Common myeloid progenitor, CD34-positive (primary cell): ENCODE measurements around the gene WFDC5.
"Not testable (repeated sequence)": the region's sequence is repeated elsewhere in the genome, so short reads cannot be mapped to it uniquely, and the experiment has no call there.

ENCODE experiments used
- CTCF ChIA-PET: fragments of 350-600 bp; sonication (Branson Sonifier 250); formaldehyde crosslinking; loops from one replicate; lab custom pipeline; 2021; ENCODE audit warnings: antibody characterized with exemption; lab: Charles Lee
- POLR2A ChIA-PET: fragments of 350-600 bp; sonication (Branson Sonifier 250); formaldehyde crosslinking; loops from one replicate; lab custom pipeline; 2021; ENCODE audit warnings: antibody characterized with exemption; lab: Charles Lee
- DNase-seq, 3 donors: peaks; one replicate each; pipeline versions ENCODE4 v3.0.0 to v3.0.0-alpha.2; 2013
- H3K27ac ChIP-seq, 2 experiments: 1 replicate in 1 of 2; 2 replicates in 1 of 2; pipeline ENCODE4 v1.7.0; 2013; ENCODE audit warnings: inconsistent platforms in 2 of 2, low read length in 2 of 2, mild to moderate bottlenecking in 2 of 2, low read depth in 1 of 2, moderate library complexity in 1 of 2; ENCODE audit not compliant: severe bottlenecking in 2 of 2, insufficient read depth in 1 of 2, poor library complexity in 1 of 2
- H3K27me3 ChIP-seq, 5 experiments: replicated peaks in 2 of 5; 1 replicate in 3 of 5; 2 replicates in 2 of 5; pipeline versions ENCODE4 v1.6.1 to v1.7.0; 2013; ENCODE audit warnings: low read length in 4 of 5, mild to moderate bottlenecking in 2 of 5, moderate library complexity in 2 of 5, inconsistent platforms in 1 of 5; ENCODE audit not compliant: insufficient read depth in 5 of 5, control insufficient read depth in 4 of 5
- H3K36me3 ChIP-seq, 4 experiments: 1 replicate in 2 of 4; 2 replicates in 2 of 4; pipeline versions ENCODE4 v1.6.1 to v1.7.0; 2013; ENCODE audit warnings: low read length in 3 of 4, control low read depth in 1 of 4, mild to moderate bottlenecking in 1 of 4; ENCODE audit not compliant: control insufficient read depth in 4 of 4, insufficient read depth in 4 of 4
- H3K4me1 ChIP-seq, 4 experiments: 1 replicate in 3 of 4; 2 replicates in 1 of 4; pipeline versions ENCODE4 v1.6.1 to v1.7.1; 2013; ENCODE audit warnings: low read length in 3 of 4, mild to moderate bottlenecking in 3 of 4, control low read depth in 1 of 4, inconsistent platforms in 1 of 4, moderate library complexity in 1 of 4; ENCODE audit not compliant: control insufficient read depth in 4 of 4, insufficient read depth in 4 of 4; ENCODE audit errors: control extremely low read depth in 1 of 4
- H3K4me3 ChIP-seq, 7 experiments: 1 replicate in 4 of 7; 2 replicates in 3 of 7; pipeline versions ENCODE4 v1.5.1 to v1.7.0; 2013; ENCODE audit warnings: mild to moderate bottlenecking in 7 of 7, low read length in 6 of 7, moderate library complexity in 6 of 7, inconsistent platforms in 2 of 7, low read depth in 2 of 7, control low read depth in 1 of 7; ENCODE audit not compliant: insufficient read depth in 4 of 7, control insufficient read depth in 1 of 7; ENCODE audit errors: extremely low read depth in 1 of 7
- H3K9me3 ChIP-seq, 5 experiments: 1 replicate in 4 of 5; 2 replicates in 1 of 5; pipeline versions ENCODE4 v1.6.1 to v1.7.1; 2013; ENCODE audit warnings: low read length in 4 of 5, mild to moderate bottlenecking in 2 of 5, inconsistent platforms in 1 of 5, low read depth in 1 of 5, moderate library complexity in 1 of 5; ENCODE audit not compliant: control insufficient read depth in 4 of 5, insufficient read depth in 2 of 5; ENCODE audit errors: control extremely low read depth in 1 of 5
- WGBS: methylation state at CpG from one replicate; pipeline ENCODE4 v1.1.5; 2013; ENCODE audit not compliant: insufficient coverage; 5-methylcytosine and 5-hydroxymethylcytosine counted together

The WFDC5 gene

DNA sequence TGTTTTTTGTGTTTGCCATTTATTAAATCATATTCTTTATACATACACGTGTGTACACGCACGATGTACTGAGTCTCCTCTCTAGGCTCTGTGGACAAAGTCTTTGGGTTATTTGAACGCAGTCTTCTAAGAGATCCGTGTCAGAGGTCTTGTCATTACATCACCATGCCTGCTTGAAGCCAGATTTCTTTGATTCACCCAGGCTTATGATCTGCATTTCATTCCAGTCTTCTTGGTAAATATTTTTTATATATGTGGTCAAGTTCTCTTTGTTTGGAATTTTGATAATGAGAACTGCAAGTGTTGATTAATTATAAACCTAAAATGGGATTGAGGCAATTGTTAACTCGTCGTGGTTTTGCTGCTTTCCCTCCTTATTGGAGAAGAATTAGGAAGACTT is 48.6 kb downstream of the WFDC5 start:
- H3K27me3 ChIP-seq, result no peaks in the 10 kb centered on the region
- no peak overlapping the region for H3K27ac ChIP-seq
- H3K4me3 ChIP-seq, result no peak overlapping the region
- H3K4me1 ChIP-seq, result no peaks in the 10 kb centered on the region
- ChIA-PET CTCF (interaction anchor here (1.6 to 2.1 kb wide), 2 partner anchors 17 to 30 kb away, joined by 4 to 15 read pairs; no protein-coding TSS in a partner anchor), POLR2A (no interaction called here)
- WGBS, result 100% methylated on average over 7 of the region's 7 CpGs
- peaks cover 5 to 34% (median 19%) of the 10 kb centered on the region in 4 experiments for H3K36me3 ChIP-seq
- no peaks in the 10 kb centered on the region for H3K9me3 ChIP-seq
- DNase-seq, result no peak

DNA sequence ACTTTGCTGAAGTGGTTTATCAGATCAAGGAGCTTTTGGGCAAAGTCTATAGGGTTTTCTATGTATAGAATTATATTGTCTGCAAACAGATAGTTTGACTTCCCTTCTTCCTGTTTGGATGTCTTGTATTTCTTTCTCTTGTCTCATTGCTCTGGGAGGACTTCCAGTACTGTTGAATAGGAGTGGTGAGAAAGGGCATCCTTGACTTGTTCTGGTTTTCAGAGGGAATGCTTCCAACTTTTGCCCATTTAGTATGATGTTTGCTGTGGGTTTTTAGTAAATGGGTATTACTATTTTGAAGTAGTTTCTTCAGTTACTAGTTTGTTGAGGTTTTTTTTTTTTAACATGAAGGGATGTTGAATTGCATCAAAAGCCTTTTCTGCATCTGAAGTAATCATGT is 50.2 kb downstream of the WFDC5 start:
- peaks cover 8 to 36% (median 16%) of the 10 kb centered on the region in 4 experiments for H3K36me3 ChIP-seq
- no peaks in the 10 kb centered on the region for H3K9me3 ChIP-seq
- no peak overlapping the region for H3K4me3 ChIP-seq
- DNase-seq, result no peak
- no peak overlapping the region for H3K27ac ChIP-seq
- H3K27me3 ChIP-seq, result no peaks in the 10 kb centered on the region
- CTCF ChIA-PET, result interaction anchor here (1.4 to 3.2 kb wide), 3 partner anchors 18 to 229 kb away, joined by 3 to 11 read pairs (median 4); no protein-coding TSS in a partner anchor
- H3K4me1 ChIP-seq, result no peaks in the 10 kb centered on the region
- POLR2A ChIA-PET, result no interaction called here

DNA sequence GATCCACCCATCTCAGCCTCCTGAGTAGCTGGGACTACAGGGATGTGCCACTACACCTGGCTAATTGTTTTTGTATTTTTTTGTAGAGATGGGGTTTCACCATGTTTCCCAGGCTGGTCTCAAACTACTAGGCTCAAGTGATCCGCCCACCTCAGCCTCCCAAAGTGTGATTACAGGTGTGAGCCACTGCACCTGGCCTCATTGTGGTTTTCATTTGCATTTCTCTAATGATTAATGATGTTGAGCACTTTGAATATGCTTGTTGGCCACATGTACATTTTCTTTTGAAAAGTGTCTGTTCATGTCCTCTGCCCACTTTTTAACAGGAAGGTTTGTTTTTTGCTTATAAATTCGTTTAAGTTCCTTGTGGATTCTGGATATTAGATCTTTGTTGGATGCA is 51.9 kb downstream of the WFDC5 start:
- H3K4me3 ChIP-seq, DNase-seq, H3K27me3 ChIP-seq, H3K27ac ChIP-seq, POLR2A ChIA-PET, H3K9me3 ChIP-seq, H3K4me1 ChIP-seq: not testable (repeated sequence)
- peaks cover 6 to 28% (median 20%) of the 10 kb centered on the region in 4 experiments for H3K36me3 ChIP-seq
- CTCF ChIA-PET, result interaction anchor here (3.2 kb wide), 1 partner anchor 33 kb away, joined by 11 read pairs; no protein-coding TSS in a partner anchor
- WGBS, result 100% methylated on average over 1 of the region's 2 CpGs

DNA sequence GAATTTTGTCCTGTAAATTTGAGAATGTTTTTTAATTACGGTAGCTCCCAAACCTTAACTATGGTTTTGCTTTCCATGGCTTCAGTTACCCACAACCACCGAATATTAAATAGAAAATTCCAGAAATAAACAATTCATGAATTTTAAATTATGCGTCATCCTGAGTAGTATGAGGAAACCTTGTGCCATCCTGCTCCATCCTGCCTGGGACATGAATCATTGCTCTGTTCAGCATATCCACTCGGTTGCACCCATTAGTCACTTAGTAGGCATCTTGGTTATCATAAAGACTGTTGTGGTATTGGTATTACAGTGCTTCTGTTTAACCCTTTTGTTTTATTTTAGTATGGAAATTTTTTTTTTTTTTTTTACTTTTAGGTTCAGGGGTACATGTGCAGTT is 53.7 kb downstream of the WFDC5 start:
- Histone ChIP-seq H3K4me1 (no peaks in the 10 kb centered on the region), H3K4me3 (no peak overlapping the region), H3K27ac (no peak overlapping the region), H3K27me3 (no peaks in the 10 kb centered on the region), H3K9me3 (no peaks in the 10 kb centered on the region), H3K36me3 (peaks cover 9 to 24% (median 21%) of the 10 kb centered on the region in 4 experiments)
- ChIA-PET CTCF (interaction anchor here (0.7 to 2.0 kb wide), 4 partner anchors 11 to 34 kb away, joined by 3 to 8 read pairs (median 4); no protein-coding TSS in a partner anchor), POLR2A (no interaction called here)
- no peak for DNase-seq
- 100% methylated on average over 1 of the region's 4 CpGs for WGBS

- Histone ChIP-seq H3K4me1 (no peaks in the 10 kb centered on the region), H3K4me3 (no peak overlapping the region), H3K9me3 (no peaks in the 10 kb centered on the region), H3K36me3 (peaks cover 9 to 27% (median 22%) of the 10 kb centered on the region in 4 experiments), H3K27ac (no peak overlapping the region), H3K27me3 (no peaks in the 10 kb centered on the region)
- POLR2A ChIA-PET, result no interaction called here
- no CpG with 5 or more reads among the region's 4 CpGs for WGBS
- DNase-seq, result no peak
- CTCF ChIA-PET, result interaction anchor here (1.1 to 2.0 kb wide), 6 partner anchors 10 to 234 kb away, joined by 3 to 8 read pairs (median 5); no protein-coding TSS in a partner anchor
Measured at GRCh38 chr20:45060294-45060693, 54.7 kb downstream of the WFDC5 start.
